ENCODE data around the gene LMNTD1.

LMNTD1 gene

DNA sequence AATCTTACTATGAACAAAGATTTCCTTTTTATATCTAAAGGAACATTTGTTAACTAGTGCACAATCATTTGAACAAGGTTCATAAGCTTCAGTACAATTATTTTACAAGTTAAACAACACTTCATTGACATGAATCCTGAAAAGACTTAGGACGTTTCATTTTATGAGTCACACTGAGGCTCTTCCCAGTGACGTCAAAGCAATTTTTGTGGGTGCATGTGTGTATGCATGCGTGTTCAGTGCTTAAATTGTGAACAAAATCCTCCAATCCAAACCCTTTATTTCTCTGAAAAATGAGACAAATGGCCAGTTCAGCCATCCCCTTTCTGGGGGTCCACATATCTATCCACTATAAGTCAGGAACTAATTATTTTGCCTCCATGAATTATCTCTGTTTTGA is 2.9 kb downstream of the LMNTD1 start:
- no peak for DNase-seq

DNA sequence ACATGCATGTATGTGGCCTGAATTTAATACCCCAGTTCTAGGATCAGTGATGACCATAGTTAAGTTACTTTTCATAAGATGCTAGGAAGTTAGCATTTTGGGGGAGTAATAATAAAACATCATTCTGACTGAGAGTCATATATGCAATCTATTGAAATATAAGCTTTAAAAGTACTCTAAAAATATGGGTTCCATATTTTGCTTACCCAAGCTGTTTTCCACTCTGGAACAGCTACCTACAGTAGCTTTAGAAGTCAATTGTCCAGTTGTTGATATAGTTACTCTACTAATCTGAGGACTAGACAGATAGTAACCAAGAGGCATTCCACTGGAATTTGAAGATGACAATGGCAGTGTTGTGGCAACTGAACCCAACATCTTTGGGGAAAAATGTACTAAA is 4.0 kb downstream of the LMNTD1 start:
- no peak for DNase-seq

DNA sequence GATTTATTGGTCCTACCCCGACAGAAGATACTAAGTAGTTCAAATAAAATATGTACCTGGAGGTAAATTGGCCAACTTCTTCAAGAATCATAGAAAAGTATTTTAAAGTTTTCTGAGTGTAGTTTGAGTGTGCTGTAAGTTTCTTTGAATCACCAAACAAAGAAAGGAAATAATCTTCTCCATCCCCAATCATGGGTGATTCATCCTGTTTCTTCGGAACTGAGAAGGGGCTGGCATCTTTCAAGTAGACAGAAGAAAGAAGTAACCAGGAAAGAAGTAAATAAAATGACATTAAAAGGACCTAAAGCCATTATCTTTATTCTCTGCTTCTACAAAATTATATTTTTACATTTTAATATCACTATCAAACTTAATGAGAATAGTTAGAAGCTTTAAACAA is 6.8 kb downstream of the LMNTD1 start:
- no peak for DNase-seq

DNA sequence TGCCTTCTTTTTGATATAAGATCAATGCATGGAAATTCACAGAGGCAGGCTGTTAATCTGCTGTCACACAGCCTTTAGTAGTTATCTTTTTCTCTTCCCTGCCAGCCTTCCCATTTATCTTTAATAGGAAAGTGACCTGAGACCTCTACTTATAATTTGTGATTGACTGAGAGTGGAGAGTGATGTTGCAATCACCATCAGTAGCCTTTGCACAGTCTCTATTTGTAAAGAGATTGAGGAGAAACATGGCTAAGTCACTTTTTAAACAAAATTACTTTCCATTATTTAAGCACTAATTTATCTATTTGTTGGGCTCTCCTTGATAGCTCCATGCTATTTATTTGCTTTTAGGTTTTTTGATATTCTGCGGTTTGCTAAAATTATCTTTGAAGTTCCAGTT is 19.9 kb downstream of the LMNTD1 start:
- DNase-seq: no peak

DNA sequence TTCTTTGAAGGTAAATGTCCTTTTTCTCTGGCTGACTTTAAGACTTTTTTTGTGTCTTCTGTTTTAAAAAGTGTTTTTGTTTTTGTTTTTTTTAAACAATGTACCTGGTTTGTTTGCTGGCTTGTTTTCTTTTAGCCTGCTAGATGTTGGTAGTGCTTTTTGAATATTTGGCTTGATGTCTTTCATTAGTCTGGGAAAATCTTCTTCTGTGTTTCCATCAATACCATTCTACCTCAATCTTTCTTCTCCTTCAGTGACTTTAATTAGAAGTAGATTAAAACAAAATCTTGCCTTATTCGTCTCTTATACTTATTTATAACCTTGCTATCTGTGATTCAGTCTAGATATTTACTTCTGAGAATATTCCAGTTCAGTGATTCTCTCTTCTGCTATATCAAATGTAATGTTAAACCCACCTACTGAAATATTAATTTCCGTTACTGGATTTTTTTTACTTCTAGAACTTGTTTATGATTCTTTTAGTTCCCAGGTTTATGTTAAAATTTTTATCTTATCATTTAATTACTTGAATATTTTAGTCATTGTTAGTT is 21.5 kb downstream of the LMNTD1 start:
- no peak for DNase-seq

DNA sequence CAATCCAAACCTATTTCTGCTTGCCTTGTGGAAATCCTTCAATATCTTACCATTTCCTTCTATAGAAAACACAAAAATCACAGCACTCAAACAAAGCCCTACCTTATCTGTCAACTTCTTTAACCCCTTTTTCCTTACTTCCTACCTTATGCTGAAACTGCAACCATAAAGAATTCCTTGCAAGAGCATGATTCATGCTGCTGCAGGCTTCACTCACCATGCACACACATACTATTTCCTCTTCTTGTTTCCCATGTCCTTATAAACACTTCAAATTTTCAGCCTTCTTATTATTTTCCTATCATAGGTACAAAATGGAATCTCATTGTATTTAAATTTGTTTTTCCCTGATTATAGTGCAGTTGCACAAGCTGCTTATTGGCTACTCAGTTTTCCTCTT is 23.3 kb downstream of the LMNTD1 start:
- no peak for DNase-seq

DNA sequence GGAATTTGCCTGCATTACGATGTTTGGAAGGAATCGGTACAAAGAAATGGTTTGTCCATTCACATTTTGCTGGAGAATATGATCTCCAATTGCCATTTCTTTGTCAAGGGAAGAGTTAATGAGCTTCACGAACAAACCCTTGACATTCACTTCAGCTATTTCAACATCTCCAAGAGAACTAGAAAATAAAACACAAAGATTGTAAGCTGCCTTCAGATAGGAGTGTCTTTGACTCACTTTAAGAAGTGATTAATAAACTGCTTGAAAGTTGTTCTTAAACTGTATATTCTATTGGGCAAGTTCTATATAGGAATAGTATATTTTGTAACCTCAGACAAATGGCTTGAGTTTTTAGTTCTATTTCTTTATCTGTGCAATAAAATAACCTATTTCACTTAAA is 26.3 kb downstream of the LMNTD1 start:
- no peak for DNase-seq

DNA sequence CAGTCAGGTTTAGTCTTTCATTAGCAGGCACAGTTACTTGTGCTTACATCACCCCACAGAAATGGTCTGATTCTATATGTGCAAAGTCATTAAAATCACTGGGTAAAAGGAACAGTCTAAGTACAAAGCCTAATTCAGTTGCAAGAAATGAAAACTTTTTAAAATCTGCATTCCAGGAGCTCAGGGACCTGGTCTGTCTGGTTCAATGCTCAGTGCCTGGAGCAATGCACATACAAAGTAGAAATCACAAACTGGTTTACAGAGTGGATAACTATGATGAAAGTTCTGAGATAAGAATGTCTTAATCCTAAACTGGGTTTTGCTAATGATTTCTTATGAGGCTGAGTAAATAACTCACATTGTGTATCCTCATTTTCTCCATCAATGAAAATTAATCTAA is 28.7 kb downstream of the LMNTD1 start:
- no peak for DNase-seq

DNA sequence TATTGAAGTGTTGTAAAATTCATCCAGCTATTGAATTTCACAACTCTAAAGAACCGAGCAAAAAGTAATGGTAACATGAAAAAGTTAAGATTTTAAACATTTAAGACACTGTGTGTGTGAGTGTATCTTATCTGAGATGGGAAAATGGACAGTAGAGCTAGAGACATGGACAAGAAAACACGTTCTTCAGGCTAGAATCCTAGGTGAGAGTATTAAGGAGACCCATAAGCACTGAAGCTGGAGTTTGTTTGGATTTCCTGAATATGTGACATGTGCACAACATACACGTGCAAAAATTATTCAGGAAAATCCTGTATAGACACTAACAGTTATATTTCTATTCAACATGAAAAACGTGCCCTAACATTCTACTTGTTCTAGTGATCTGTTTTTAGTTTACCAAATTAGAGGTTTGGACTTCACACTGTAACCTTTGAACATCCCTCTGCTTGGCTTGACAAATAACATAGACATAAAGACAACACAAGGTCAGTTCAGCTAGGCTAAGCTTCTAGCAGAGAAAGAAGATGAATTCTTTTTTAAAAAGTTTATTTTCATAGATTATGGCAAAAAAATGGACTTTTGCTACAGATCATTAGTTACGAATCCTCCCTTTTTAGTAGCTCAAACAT is 31.3 kb downstream of the LMNTD1 start:
- no peak for DNase-seq

DNA sequence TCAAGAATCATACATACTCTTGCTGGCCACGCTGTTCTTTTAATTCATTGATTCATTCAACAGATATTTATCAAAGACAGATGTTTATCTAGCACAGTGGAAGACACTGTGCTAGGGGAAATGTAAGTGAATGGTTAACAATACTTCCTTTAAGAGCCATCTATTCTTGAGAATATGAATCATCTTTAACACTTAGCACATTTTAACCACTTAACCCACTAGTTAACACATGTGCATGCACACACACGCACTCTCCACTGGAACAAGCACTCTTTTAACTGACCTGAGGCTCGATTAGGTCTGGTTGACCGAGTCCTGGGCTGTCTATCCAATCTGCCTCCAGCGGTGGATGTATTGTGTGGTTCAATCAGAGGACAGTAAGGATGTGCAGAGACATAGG is 34.6 kb downstream of the LMNTD1 start:
- DNase-seq: no peak

DNA sequence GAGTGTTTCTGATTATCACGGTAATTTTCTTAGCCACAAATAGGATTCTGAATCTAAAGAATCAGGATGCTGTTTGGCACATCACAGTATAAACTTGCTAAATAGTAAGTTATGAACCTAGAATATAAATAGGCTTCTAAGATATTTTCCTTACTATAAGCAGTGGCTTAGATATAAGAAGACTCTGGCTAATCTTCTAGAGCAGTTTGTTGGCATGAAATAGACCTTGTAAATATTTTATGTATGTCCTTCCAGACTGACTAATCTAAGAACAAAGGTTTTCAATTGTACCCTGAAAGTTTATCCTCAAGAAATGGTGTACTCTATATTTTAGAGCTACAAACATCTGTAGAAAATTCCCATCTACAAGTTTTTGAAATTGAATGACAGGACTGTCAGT is 48.3 kb downstream of the LMNTD1 start:
- DNase-seq: no peak

DNA sequence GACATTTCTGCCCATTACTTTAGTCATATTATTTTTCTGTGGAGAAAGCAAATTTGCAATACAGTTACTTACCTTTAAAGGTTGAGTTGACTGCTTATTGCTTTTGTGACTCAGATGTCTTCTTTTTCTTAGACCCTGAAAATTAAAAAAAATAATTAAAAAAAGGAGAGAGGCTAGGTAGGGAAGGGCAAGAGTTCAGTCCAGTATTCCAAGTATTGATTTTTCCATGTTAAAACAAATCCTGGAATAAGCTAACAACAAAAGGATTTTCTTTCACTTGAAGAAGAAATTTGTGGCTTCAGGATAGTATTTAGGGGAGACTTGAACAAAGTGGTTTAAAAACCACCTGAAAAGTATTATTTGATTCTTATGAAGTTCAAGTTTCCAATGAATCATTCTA is 49.4 kb downstream of the LMNTD1 start:
- DNase-seq: no peak

DNA sequence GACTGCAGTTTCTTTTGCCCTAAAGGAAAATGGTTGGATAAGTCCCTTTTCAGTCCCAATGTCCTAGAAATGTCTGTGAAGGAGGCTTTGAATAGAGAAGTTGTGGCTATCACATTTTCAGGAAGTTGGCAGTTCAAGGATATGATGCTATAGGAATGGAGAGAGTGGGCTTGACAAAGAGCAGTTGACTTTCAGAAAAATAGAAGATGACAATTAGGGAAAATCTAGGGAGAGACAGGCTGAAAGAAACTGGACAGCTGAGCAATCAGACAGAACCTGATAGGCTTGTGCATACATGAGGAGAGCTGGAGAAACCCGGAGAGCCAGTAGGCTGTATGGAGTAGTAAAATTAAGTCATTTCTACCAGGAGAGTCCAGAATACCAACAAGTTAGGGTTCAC is 50.5 kb downstream of the LMNTD1 start:
- no peak for DNase-seq

DNA sequence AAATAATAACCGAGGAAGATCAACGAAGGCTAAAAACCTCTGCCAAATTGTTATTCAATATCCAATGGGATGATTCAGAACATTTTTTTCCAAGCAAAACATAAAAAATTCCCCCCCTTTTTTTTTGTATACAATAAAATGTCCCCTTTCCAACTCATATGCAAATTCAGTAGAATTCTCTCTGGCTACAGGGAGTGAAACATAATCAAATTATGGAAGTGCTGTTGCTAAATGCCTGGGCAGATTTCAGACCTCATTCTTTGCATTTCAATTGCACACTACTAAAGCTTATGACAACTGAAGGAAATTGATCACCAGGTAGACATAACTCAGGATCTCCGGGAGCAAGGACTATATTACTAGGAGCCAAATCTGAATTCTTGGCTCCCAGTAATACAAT is 51.0 kb downstream of the LMNTD1 start:
- DNase-seq: no peak

DNA sequence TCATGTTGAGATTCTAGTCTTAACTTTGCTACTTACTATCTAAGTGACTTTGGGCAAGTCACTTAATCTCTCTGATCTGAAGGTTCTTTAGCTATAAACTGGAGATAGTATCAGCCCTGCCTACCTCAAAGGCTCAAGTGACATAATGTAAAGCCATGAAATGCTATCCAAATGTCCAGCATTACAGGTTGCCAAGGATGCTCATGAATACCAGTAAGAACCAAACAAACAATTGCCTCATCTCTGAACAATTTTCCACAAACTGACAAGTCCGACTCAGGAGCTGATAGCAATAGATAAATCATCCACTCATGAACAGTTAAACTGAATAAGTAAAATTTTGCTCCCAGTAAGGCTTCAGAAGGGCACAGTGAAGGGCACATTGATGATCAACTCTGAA is 51.5 kb downstream of the LMNTD1 start:
- no peak for DNase-seq

DNA sequence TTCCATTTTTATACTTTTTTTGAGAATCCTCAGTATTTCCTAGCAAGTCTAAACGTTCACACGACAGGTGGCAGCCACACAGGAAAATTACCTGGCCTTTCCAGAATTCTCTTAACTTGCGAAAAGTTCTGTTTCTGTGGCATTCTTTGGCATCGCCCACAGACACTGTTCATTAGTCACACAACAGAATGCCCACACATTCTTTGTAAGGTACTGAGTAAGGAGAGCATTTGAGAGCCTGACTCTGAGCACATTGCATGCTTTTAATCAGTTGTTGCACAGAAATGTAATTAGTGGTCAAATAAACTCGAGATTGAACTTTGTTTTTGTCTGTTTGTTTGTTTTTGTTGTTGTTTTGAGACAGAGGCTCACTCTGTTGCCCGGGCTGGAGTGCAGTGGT is 52.4 kb downstream of the LMNTD1 start:
- DNase-seq: no peak

DNA sequence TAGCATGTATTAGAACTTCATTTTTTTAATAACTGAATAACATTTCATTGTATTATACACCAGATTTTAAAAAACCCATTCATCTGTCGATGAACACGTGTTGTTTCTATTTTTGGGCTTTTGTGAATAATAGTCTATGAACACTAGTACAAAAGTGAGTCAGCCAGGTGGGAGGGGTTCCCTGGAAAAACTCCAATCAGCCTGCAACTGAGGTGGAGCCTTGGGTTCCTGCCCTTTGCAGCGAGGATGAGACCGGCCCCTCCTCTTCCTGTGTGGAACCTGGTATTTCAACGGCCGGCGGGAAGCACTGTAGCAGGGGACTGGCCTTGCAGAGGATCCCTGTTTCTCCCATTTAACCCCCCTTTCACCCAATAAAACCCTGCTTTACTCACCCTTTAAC is 56.1 kb downstream of the LMNTD1 start:
- no peak for DNase-seq

DNA sequence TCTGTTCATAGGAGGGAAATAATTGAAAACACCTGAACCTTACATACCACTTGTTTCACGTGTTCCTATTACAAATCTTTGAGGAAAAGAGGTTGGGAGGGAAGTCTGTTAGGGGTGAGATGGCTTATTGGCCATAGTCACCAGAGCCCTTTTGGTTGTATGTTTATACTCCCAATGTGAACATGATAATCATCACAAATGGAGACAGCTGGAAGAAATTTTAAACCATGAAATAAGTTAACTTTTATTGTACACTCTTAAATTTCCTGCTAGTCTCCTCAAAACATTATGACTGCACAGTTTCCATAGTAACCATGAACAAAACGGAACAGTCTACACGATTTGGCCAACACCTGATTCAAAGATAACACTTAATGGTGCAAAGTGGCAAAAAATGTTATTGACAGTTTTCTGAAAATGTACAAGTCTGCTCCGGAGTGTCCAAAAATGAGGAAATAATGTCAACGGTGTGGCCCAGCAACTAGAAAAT is 56.9 kb downstream of the LMNTD1 start:
- DNase-seq: peak in 1 of 2 donors; percentile 12

DNA sequence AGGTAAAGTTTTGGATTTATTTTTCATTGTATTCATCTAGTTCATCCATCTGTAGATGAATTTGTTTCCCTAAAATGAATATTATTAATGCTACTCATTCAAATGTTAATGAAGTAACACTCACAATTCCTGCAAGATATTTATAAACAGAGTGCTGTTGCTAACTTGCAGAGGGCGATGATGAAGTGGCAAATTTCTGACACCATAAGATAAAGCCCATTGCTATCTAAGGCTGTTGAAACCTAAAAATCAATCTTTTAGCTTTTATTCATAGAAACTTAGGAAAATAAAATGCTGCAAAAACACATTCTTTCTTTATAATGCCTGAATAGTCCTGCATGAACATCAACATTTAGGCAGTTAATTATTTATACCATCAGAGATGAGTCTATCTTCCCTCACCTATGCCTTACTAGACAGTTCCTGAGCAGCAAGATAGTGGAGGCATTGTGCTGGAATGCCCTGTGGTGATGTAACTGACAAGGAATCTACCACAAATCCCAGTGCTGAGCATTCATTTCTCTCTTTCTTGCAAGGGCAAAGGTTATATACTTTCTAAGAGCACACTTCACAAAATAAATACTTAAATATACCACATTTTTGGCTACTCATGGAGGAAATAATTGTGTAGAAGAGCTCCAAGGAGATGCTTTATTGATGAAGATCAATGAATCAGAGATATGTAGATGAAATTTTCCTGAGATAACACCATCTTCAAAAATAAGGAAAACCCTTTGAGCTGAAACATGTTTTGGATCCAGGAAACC is 57.6 kb downstream of the LMNTD1 start:
- no peak for DNase-seq

DNA sequence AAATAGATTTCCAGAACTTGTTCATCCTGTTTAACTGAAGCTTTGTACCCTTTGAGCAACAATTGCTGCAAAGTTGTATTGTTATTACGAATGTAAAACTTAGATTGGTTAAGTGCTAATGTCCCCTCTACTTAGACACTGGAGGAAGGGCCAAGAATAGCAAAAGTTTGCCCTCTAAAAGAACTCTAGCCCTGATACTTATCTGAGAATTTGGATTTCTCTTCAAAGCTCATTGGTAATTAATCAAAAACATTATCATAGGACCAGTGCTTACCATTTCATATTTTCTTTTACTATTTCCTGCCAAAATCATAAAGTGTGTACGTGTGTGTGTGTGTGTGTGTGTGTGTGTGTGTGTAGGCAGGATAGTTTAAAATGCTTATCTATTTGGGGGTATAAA is 58.2 kb downstream of the LMNTD1 start:
- DNase-seq: no peak

DNA sequence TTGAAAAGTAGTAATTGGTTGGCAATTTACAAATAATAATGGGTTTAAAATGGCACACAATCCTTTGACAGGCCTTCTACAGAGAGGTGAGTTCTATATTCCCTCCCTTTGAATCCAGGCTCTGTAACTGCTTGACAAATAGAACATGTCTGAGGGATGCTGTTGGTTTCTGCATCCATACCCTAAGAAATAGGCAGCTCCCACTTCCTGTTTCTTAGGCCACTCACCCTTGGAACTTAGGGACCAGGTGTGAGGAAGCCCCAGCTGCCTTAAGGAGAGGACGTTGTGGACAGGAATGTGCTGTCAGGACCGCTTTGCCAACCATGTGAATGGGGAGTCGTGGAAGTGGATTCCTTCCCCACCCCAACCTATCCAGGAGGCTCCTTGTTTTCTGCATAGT is 59.4 kb downstream of the LMNTD1 start:
- no peak for DNase-seq

DNA sequence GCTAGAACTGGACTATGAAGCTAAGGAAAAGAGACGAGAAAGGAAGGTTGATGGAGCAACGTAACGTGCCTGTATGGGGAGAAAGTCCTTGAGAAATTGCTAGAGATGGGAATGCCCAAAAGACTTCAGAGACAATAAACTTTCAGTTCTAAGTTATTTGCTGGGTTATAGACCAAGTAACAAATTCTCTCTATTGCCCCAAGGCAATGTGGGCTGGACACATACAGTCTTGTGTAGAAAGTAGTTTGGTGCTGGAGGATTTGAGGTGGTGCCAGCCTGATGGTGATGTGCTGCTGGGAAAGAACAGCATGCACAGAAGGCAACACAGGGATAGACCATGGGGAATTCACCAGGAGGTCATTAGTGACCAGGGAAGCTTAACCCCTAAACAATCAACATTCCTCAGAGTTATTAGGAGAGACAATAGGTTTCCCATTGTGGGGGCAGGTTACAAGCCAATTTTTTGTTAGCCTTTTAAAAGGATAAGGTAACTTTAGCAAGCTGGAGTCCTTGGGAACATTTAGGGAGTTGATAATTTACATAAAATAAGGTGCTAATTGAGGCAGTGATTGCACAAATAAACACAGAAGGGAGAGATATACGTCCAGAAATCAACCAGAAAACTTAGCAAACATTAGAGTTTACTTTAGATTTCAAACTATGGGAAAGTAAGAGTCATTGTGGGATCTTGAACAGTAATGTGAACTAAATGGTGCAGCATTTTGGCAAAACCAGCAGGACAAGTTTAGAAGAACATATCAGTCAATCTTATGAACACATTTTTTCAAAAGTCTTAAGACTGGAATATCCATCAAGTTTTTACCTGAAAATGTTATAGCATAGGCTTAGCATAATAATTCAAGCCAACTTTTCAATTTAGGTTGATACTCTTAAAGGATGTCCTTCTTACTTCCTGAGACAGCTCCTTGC is 61.4 kb downstream of the LMNTD1 start:
- no peak for DNase-seq

Measured in CD4-positive, alpha-beta T cell treated with Interleukin-1 beta for 1 hour (primary cell).